ENCODE measurements around the gene LMOD2. TPM values are rescaled to one million over a fixed set of nuclear protein-coding genes. Genes with fewer than 3 reads are reported as not detected.

LMOD2 gene
- total RNA-seq, 1 experiment from 2014 or later = not detected

GRCh38 chr7:123711832-123712293 is 56.2 kb downstream of the LMOD2 start:
- peaks cover 8% of the 10 kb centered on the region for H3K4me1 ChIP-seq (ENCODE audit: control insufficient read depth, insufficient read depth, low read length)
- no TSS peak for BruUV-seq (replicated peaks)
- H3K36me3 ChIP-seq (ENCODE audit: control insufficient read depth, insufficient read depth, low read length) = peaks cover 3% of the 10 kb centered on the region; the same call in 1 of the 2 replicates
- TF ChIP-seq TCF7L2 (IDR thresholded peaks at IDR 0.05; ENCODE audit: low read depth, low read length) = no peak
- TF ChIP-seq, protein P1, sequence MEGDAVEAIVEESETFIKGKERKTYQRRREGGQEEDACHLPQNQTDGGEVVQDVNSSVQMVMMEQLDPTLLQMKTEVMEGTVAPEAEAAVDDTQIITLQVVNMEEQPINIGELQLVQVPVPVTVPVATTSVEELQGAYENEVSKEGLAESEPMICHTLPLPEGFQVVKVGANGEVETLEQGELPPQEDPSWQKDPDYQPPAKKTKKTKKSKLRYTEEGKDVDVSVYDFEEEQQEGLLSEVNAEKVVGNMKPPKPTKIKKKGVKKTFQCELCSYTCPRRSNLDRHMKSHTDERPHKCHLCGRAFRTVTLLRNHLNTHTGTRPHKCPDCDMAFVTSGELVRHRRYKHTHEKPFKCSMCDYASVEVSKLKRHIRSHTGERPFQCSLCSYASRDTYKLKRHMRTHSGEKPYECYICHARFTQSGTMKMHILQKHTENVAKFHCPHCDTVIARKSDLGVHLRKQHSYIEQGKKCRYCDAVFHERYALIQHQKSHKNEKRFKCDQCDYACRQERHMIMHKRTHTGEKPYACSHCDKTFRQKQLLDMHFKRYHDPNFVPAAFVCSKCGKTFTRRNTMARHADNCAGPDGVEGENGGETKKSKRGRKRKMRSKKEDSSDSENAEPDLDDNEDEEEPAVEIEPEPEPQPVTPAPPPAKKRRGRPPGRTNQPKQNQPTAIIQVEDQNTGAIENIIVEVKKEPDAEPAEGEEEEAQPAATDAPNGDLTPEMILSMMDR (IDR thresholded peaks at IDR 0.05) = no peak
- TF ChIP-seq POLR2AphosphoS5 (IDR thresholded peaks at IDR 0.05; ENCODE audit: low read depth, low read length) = no peak
- TF ChIP-seq SIN3A (IDR thresholded peaks at IDR 0.05; ENCODE audit: borderline replicate concordance, insufficient read depth, low read depth, low read length) = no peak
- TF ChIP-seq REST (IDR thresholded peaks at IDR 0.05; ENCODE audit: insufficient read depth in 1 of 2, low read depth in 2 of 2, low read length in 1 of 2) = no peak
- intact Hi-C loops (cut with micrococcal nuclease; ENCODE audit: unreplicated experiment) = no loop called here
- ChIA-PET POLR2A (no interaction called here), CTCF (no interaction called here)
- no peaks in the 10 kb centered on the region for H3K9me3 ChIP-seq (ENCODE audit: control insufficient read depth, insufficient read depth, low read depth, low read length)
- in situ Hi-C loops (cut with HindIII; ENCODE audit: low pct_unique_long_range_greater_than_20kb, low sequenced_read_pairs) = no loop called here
- ATAC-seq (no peak), DNase-seq (ENCODE audit: low read depth, low spot score) (no peak)
- no peaks in the 10 kb centered on the region for H3K27me3 ChIP-seq (ENCODE audit: control insufficient read depth, insufficient read depth, low read length)
- no peak overlapping the region for H3K4me3 ChIP-seq (ENCODE audit: low read depth in 2 of 2, low read length in 2 of 2)
- no peak overlapping the region for H3K27ac ChIP-seq (ENCODE audit: low read length)

GRCh38 chr7:123712619-123713018 is 57.0 kb downstream of the LMOD2 start:
- ChIA-PET CTCF (no interaction called here), POLR2A (no interaction called here)
- no TSS peak for BruUV-seq (replicated peaks)
- no peaks in the 10 kb centered on the region for H3K9me3 ChIP-seq (ENCODE audit: control insufficient read depth, insufficient read depth, low read depth, low read length)
- H3K4me3 ChIP-seq (ENCODE audit: low read depth in 2 of 2, low read length in 2 of 2) = no peak overlapping the region
- H3K27me3 ChIP-seq (ENCODE audit: control insufficient read depth, insufficient read depth, low read length) = no peaks in the 10 kb centered on the region
- in situ Hi-C loops (cut with HindIII; ENCODE audit: low pct_unique_long_range_greater_than_20kb, low sequenced_read_pairs) (no loop called here), intact Hi-C loops (cut with micrococcal nuclease; ENCODE audit: unreplicated experiment) (no loop called here)
- H3K36me3 ChIP-seq (ENCODE audit: control insufficient read depth, insufficient read depth, low read length) = no peaks in the 10 kb centered on the region; the same call in 1 of the 2 replicates
- no peak for ATAC-seq
- DNase-seq (ENCODE audit: low read depth, low spot score) = no peak
- TF ChIP-seq REST (IDR thresholded peaks at IDR 0.05; ENCODE audit: insufficient read depth in 1 of 2, low read depth in 2 of 2, low read length in 1 of 2) = no peak
- TF ChIP-seq TCF7L2 (IDR thresholded peaks at IDR 0.05; ENCODE audit: low read depth, low read length) = no peak
- no peak for TF ChIP-seq POLR2AphosphoS5 (IDR thresholded peaks at IDR 0.05; ENCODE audit: low read depth, low read length)
- TF ChIP-seq, protein P1 (IDR thresholded peaks at IDR 0.05) = no peak
- no peak for TF ChIP-seq SIN3A (IDR thresholded peaks at IDR 0.05; ENCODE audit: borderline replicate concordance, insufficient read depth, low read depth, low read length)
- no peak overlapping the region for H3K27ac ChIP-seq (ENCODE audit: low read length)
- peaks cover 8% of the 10 kb centered on the region for H3K4me1 ChIP-seq (ENCODE audit: control insufficient read depth, insufficient read depth, low read length)

All from Panc1 (cell line).